ENCODE data around the gene ELOVL3. TPM values are rescaled to one million over a fixed set of nuclear protein-coding genes. Genes with fewer than 3 reads are reported as not detected.

ELOVL3 gene
- total and polyA plus RNA-seq, 2 of the 13 experiments (the other 11 are each of a cell fraction or from before 2014, with no cell fraction given) = 0.58 to 0.69 TPM

DNA sequence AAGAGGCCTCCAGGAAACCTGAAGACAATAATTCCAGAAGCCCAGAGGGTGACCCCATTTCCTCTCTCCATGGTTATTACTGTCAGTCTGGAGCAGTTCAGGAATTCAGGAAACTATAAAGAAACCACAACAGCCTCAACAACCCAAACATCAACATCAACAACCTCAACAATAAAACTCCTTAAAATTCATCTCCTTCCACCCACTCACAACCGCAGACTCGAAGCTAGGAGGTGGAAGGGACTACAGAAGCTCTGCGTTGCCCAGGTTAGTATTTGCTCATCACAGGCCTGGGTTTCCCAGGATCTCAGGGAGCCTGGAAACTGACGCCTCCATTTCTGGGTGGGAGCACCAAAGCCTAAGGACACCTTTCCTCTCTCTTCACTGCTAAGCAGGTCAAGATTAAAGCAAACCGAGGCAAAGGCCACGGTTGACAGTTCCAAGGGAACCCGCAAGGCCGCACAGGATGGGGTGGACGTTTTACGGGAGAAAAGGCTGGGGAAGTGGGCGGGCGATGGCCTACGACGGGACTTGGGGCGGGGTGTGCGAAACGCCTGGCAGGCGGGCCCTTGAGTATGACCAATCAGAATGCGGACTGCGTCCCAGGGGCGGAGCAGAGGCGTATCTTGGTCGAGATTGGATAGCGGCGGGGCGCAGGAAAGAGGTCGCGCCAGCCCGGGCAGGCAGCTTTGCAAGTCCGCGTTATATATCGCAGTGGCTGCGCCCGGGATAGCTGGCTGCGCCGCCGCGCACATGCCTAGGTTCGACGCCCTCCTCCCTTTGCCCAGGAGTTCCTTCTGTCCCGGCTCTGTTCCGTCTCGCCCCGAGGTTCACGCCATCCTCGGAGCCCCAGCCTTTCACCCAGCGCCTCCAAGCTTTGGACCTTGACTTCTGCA, at the start of gene ELOVL3 (continued):
- TF ChIP-seq, protein P1, sequence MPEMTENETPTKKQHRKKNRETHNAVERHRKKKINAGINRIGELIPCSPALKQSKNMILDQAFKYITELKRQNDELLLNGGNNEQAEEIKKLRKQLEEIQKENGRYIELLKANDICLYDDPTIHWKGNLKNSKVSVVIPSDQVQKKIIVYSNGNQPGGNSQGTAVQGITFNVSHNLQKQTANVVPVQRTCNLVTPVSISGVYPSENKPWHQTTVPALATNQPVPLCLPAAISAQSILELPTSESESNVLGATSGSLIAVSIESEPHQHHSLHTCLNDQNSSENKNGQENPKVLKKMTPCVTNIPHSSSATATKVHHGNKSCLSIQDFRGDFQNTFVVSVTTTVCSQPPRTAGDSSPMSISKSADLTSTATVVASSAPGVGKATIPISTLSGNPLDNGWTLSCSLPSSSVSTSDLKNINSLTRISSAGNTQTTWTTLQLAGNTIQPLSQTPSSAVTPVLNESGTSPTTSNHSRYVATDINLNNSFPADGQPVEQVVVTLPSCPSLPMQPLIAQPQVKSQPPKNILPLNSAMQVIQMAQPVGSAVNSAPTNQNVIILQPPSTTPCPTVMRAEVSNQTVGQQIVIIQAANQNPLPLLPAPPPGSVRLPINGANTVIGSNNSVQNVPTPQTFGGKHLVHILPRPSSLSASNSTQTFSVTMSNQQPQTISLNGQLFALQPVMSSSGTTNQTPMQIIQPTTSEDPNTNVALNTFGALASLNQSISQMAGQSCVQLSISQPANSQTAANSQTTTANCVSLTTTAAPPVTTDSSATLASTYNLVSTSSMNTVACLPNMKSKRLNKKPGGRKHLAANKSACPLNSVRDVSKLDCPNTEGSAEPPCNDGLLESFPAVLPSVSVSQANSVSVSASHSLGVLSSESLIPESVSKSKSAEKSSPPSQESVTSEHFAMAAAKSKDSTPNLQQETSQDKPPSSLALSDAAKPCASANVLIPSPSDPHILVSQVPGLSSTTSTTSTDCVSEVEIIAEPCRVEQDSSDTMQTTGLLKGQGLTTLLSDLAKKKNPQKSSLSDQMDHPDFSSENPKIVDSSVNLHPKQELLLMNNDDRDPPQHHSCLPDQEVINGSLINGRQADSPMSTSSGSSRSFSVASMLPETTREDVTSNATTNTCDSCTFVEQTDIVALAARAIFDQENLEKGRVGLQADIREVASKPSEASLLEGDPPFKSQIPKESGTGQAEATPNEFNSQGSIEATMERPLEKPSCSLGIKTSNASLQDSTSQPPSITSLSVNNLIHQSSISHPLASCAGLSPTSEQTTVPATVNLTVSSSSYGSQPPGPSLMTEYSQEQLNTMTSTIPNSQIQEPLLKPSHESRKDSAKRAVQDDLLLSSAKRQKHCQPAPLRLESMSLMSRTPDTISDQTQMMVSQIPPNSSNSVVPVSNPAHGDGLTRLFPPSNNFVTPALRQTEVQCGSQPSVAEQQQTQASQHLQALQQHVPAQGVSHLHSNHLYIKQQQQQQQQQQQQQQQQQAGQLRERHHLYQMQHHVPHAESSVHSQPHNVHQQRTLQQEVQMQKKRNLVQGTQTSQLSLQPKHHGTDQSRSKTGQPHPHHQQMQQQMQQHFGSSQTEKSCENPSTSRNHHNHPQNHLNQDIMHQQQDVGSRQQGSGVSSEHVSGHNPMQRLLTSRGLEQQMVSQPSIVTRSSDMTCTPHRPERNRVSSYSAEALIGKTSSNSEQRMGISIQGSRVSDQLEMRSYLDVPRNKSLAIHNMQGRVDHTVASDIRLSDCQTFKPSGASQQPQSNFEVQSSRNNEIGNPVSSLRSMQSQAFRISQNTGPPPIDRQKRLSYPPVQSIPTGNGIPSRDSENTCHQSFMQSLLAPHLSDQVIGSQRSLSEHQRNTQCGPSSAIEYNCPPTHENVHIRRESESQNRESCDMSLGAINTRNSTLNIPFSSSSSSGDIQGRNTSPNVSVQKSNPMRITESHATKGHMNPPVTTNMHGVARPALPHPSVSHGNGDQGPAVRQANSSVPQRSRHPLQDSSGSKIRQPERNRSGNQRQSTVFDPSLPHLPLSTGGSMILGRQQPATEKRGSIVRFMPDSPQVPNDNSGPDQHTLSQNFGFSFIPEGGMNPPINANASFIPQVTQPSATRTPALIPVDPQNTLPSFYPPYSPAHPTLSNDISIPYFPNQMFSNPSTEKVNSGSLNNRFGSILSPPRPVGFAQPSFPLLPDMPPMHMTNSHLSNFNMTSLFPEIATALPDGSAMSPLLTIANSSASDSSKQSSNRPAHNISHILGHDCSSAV (CRISPR knock-in tag; IDR thresholded peaks at IDR 0.05; ENCODE audit: borderline replicate concordance) = no peak
- no peak for TF ChIP-seq ZBTB21 (CRISPR knock-in tag; IDR thresholded peaks at IDR 0.05)
- peak; percentile 98 for TF ChIP-seq ZNF547 (CRISPR knock-in tag; IDR thresholded peaks at IDR 0.05)
- no peak; the same call in 1 of the 2 replicates for TF ChIP-seq SATB2 (CRISPR knock-in tag; IDR thresholded peaks at IDR 0.05)
- TF ChIP-seq ZFP62 (CRISPR knock-in tag; IDR thresholded peaks at IDR 0.05) = no peak
- TF ChIP-seq KAT8 (CRISPR knock-in tag; IDR thresholded peaks at IDR 0.05) = peak; percentile 61
- TF ChIP-seq MZF1 (CRISPR knock-in tag; IDR thresholded peaks at IDR 0.05; ENCODE audit: borderline replicate concordance) = no peak
- no peak for TF ChIP-seq MAF1 (CRISPR knock-in tag; IDR thresholded peaks at IDR 0.05; ENCODE audit: borderline replicate concordance)
- TF ChIP-seq ZBTB20 (CRISPR knock-in tag; IDR thresholded peaks at IDR 0.05; ENCODE audit: borderline replicate concordance, low read depth) = peak; percentile 46; the same call in 1 of the 2 replicates
- no peak for TF ChIP-seq NR3C1 (CRISPR knock-in tag; IDR thresholded peaks at IDR 0.05)
- TF ChIP-seq U2AF1 (optimal IDR thresholded peaks at IDR 0.05; ENCODE audit: low read depth, low read length) = no peak
- TF ChIP-seq SIX1 (CRISPR knock-in tag; IDR thresholded peaks at IDR 0.05; ENCODE audit: borderline replicate concordance) = no peak
- TF ChIP-seq ZNF775 (CRISPR knock-in tag; IDR thresholded peaks at IDR 0.05; ENCODE audit: borderline replicate concordance) = peak; percentile 85; the same call in 1 of the 2 replicates
- TF ChIP-seq, protein P2, sequence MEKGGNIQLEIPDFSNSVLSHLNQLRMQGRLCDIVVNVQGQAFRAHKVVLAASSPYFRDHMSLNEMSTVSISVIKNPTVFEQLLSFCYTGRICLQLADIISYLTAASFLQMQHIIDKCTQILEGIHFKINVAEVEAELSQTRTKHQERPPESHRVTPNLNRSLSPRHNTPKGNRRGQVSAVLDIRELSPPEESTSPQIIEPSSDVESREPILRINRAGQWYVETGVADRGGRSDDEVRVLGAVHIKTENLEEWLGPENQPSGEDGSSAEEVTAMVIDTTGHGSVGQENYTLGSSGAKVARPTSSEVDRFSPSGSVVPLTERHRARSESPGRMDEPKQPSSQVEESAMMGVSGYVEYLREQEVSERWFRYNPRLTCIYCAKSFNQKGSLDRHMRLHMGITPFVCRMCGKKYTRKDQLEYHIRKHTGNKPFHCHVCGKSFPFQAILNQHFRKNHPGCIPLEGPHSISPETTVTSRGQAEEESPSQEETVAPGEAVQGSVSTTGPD (CRISPR knock-in tag; IDR thresholded peaks at IDR 0.05) = no peak
- TF ChIP-seq, protein P3, sequence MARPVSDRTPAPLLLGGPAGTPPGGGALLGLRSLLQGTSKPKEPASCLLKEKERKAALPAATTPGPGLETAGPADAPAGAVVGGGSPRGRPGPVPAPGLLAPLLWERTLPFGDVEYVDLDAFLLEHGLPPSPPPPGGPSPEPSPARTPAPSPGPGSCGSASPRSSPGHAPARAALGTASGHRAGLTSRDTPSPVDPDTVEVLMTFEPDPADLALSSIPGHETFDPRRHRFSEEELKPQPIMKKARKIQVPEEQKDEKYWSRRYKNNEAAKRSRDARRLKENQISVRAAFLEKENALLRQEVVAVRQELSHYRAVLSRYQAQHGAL (CRISPR knock-in tag; IDR thresholded peaks at IDR 0.05; ENCODE audit: not compliant biosample characterization) = no peak
- TF ChIP-seq RFXAP (CRISPR knock-in tag; IDR thresholded peaks at IDR 0.05; ENCODE audit: borderline replicate concordance) = no peak
- no peak; the same call in 1 of the 2 replicates for TF ChIP-seq ZNF639 (CRISPR knock-in tag; conservative IDR thresholded peaks at IDR 0.05)

Data from HepG2 (cell line).